NCI-H2107 treated with DMSO at 0.1 percent for 48 hours (cell line): ENCODE results near the gene CCNK.

Source experiments
- DNase-seq: peaks from one replicate; lab custom pipeline; 2025; ENCODE audit not compliant: unreplicated experiment; lab: John Stamatoyannopoulos, UW

The CCNK gene

GRCh38 chr14:99506276-99506675 lies 25.1 kb downstream of the CCNK start:
- no peak for DNase-seq

GRCh38 chr14:99507860-99508640 lies 26.8 kb downstream of the CCNK start:
- DNase-seq: no peak

- DNase-seq: no peak
These were observed 27.9 kb downstream of the CCNK start for GRCh38 chr14:99508896-99509629.

GRCh38 chr14:99509871-99510555 lies 28.8 kb downstream of the CCNK start:
- no peak for DNase-seq

- DNase-seq: no peak
These were observed 29.4 kb downstream of the CCNK start for GRCh38 chr14:99510556-99511139.

GRCh38 chr14:99511421-99512109 lies 30.4 kb downstream of the CCNK start:
- no peak for DNase-seq

GRCh38 chr14:99512110-99512449 lies 30.9 kb downstream of the CCNK start:
- no peak for DNase-seq

GRCh38 chr14:99512571-99513182 lies 31.5 kb downstream of the CCNK start:
- DNase-seq: no peak

GRCh38 chr14:99513183-99513694 lies 32.0 kb downstream of the CCNK start:
- DNase-seq: no peak

- DNase-seq: no peak
These were observed 32.8 kb downstream of the CCNK start for GRCh38 chr14:99513946-99514551.

GRCh38 chr14:99514552-99515300 lies 33.5 kb downstream of the CCNK start:
- DNase-seq: no peak

GRCh38 chr14:99515301-99516155 lies 34.3 kb downstream of the CCNK start:
- DNase-seq: no peak

GRCh38 chr14:99516156-99516870 lies 35.1 kb downstream of the CCNK start:
- DNase-seq: no peak

- no peak for DNase-seq
These were observed 35.8 kb downstream of the CCNK start for GRCh38 chr14:99516871-99517642.

- DNase-seq: no peak
These were observed 36.6 kb downstream of the CCNK start for GRCh38 chr14:99517643-99518381.
